Epithelial cell of prostate (primary cell): ENCODE measurements around the gene PSMB1.
A peak's percentile ranks its signal among the peaks of the same experiment; 100 is the strongest.

Experiments used
- DNase-seq: peaks from one replicate; pipeline ENCODE4 v3.0.0-alpha.2; 2011; ENCODE audit warnings: low read depth, low spot score
- H3K27ac ChIP-seq: fragments of 450-650 bp; 2 replicates; pipeline ENCODE4 v1.5.1; 2017; ENCODE audit warnings: mild to moderate bottlenecking

PSMB1 gene

GRCh38 chr6:170552765-170553533, at the start of gene PSMB1:
Gene PSMB1 (minus strand): TSS chr6:170553307. CDS start chr6:170553242, 65 bp downstream.
- peak within 1 kb of the TSS; percentile 89 for H3K27ac ChIP-seq
- peak; percentile 78 for DNase-seq

GRCh38 chr6:170597278-170597677, 44.2 kb upstream of the PSMB1 start:
- DNase-seq = no peak
- no peak overlapping the region for H3K27ac ChIP-seq

- no peak overlapping the region for H3K27ac ChIP-seq
- DNase-seq = no peak
These were observed 43.3 kb upstream of the PSMB1 start for GRCh38 chr6:170596426-170596825.

DNA sequence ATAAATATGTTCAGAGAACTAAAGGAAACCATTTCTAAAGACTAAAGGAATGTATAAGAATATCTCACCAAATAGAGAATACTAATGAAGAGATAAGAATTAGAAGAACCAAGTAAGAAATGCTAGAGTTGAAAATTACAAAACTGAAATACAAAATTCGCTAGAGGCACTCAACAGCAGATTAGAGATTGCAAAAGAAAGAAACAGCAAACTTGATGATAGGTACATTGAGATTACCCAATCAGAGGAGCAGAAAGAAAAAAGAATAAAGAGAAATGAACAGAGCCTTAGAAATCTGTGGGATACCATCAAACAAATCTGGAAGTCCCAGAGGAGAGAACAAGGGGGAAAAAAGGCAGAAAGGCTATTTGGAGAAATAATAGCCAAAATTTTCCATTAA, 37.6 kb upstream of the PSMB1 start:
- no peak for DNase-seq
- H3K27ac ChIP-seq = no peak overlapping the region

GRCh38 chr6:170584954-170585498, 31.9 kb upstream of the PSMB1 start:
- DNase-seq = peak; percentile 8
- H3K27ac ChIP-seq = peak overlapping the region; percentile 72

DNA sequence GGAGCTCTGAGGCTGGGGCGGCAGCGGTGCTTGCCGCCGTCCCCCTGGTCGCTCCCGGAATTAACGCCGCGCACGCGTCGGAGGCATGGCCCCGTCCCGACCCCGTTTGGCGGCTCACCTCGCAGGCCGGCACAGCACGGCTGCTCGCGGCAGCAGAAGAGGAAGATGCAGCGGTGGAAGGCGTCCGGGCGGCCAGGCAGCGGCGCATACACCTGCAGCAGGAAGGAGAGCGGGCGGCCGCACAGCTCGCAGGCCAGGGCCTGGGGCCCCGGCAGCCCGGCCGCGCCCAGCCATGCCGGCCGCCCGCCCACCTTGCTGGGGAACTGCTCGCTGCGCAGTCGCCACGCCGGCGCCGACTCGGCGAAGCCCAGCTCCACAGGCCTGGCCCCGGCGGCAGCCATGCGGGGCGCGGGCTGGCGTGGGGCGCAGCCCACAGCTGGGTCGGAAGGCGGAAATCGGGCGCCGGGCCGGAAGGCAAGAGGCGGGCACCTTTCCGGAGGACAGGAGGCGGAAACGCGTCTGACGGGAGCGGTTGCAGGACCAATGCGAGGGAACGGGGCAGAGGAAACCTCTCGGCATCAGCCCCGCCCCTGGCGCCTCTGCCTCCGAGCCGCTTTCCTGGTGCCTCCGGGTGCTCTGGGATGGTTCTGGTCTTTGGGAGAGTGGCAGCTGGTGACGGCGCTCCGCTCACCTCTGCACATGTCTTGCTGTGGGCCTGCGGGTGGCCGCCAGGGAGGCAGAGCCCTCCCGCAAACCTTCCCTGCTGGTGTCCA, 31.3 kb upstream of the PSMB1 start, which contains the start of gene PDCD2:
Gene PDCD2, minus strand, starts transcription at position 457 of the 773 bp plus-strand sequence. Its CDS starts 56 bp downstream, at position 401.
- peak within 1 kb of the TSS; percentile 72 for H3K27ac ChIP-seq
- DNase-seq = peak; percentile 56

DNA sequence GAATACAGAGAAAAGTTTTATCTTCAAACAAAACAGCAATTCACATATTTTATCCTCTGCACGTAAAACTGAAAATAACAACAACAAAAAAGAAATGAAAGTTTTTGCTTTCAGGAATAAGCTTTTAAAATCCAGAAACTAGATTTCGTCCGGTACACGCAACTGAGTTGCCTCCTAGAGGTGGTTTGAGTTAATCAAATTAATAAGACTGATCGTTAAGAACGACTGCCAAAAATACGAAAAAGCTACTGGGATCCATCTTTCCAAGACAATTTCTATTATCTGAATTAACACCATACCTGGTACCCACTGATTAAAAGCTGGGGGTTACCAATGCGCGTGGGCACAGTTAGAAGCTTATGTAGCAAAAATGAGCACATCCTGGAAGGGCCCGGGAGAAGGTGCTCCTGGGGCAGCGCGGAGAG, 30.7 kb upstream of the PSMB1 start:
- peak overlapping the region; percentile 72 for H3K27ac ChIP-seq
- no peak for DNase-seq

DNA sequence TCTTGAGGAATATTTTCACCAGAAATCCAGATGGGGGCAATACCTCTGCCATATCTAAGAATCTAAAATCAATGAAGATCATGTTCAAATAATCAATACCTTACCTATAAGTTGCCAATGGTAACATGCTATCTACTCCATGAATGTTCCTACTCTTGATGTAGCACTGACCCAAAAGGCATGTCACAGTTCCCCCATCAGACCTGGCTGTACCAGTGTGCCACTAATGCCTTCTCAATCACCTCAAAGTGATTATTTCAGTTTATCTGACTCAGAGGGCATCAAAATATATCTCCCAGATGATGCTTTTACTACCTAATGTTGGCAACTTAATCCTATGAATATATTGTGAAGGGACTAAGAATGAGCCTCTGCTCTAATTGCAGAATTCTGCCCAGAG, 25.8 kb upstream of the PSMB1 start:
- DNase-seq = no peak
- H3K27ac ChIP-seq = no peak overlapping the region

- H3K27ac ChIP-seq = no peak overlapping the region
- no peak for DNase-seq
These were observed 22.1 kb upstream of the PSMB1 start for GRCh38 chr6:170575250-170575649.

DNA sequence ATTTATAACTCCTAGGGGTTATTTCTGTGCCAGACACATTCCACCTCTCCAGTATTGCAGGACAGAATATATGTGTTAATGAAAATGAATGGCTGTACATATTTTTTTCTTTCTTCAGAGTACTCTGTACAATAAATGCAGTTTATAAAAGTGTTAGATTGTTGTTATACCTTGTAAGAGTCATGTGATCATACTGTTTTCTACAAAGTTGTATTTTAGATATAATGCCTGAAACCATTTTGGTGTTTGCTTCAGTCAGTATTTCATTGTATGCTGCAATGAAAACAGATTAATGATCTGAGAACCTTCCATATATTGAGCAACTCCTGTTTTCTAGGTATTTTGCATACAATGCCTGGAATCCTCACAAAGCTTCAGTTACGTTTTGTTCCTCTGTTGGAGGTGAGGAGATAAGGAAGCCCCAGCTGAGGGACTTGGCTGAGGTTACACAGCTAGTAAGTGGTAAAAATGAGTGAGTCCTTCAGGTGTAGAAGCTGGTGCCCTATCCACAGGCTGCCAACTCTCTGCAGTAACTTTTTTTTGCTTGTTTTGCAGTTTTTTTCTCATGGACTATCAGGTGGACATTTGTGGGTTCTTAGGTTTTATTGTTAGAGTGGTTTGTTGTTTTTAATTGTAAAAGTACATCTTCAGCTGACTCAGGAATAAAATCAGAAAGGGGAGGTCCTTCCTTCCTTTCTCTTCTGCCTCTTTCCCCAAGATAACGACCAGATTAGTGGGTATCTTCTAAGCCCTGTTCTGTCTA, 19.8 kb upstream of the PSMB1 start:
- H3K27ac ChIP-seq = no peak overlapping the region
- no peak for DNase-seq

GRCh38 chr6:170564936-170565530, 11.9 kb upstream of the PSMB1 start:
- DNase-seq = no peak
- H3K27ac ChIP-seq = no peak overlapping the region

DNA sequence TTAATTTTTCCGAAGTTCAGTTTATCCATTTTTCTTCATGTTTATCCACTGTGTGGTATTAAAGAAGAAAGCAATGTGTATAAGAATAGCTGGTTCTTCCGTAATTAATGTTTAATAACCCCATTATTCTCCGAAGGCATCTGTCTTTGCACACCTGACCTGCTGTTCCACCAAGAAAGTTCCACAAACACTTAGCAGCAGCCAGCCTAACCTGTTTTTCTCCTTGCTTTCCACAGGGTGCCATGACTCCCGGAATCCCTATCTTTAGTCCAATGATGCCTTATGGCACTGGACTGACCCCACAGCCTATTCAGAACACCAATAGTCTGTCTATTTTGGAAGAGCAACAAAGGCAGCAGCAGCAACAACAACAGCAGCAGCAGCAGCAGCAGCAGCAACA, 8.4 kb upstream of the PSMB1 start:
- H3K27ac ChIP-seq = no peak overlapping the region
- DNase-seq = no peak

DNA sequence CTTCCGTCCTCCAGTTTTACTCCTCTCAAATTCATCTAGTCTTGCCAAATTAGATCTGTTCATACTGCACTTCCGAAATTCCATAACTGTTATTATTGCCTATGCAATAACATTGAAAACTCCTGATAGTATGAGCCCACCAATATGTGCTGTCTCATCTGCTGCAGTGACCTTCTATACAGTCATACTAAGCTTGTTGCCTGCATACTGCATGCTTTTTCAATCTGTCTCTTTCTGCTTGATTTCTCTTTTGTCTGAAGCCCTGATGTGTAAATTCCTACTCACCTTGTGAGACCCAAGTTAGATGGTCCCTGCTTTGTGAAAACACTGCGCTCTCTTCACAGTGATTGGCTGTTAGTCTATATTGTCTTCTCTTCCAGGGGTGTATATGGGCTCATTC, 2.2 kb upstream of the PSMB1 start:
- no peak overlapping the region for H3K27ac ChIP-seq
- DNase-seq = no peak

GRCh38 chr6:170554796-170555137, 1.7 kb upstream of the PSMB1 start:
- no peak for DNase-seq
- peak overlapping the region; percentile 89 for H3K27ac ChIP-seq

DNA sequence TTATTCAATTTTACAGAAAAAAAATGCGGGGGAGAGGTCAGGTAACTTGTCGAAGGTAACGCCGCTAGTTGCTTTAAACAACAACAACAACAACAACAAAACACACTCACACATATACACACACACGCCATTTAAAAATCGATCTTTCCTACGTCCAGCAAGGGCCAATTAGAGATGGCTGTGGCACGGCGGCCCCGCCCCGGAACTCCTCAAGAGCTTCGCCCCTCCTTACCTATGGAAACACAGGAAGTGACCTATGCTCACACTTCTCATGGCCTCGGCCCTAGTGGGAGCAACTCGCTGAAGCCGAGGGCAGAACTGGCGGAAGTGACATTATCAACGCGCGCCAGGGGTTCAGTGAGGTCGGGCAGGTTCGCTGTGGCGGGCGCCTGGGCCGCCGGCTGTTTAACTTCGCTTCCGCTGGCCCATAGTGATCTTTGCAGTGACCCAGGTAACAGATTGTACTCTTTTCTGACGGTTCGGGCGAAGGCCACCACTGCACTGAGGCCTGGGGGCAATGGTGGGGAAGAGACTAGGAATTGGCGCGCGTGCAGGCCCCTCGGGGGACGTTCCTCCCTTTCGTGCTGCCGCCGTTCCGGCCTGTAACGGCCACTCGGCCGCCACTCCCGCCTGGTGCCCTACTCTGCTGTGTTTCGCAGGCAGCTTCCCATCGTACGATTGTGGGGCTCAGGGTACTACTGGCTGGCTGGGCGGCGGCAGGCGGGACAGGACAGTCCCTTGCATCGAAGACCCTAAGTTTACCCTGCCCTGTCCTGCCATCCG, 1.1 kb upstream of the PSMB1 start, which contains the start of gene TBP:
Gene TBP, plus strand, starts transcription at position 357 of the 783 bp plus-strand sequence. CDS start 2,661 bp downstream, outside the sequence.
- DNase-seq = peak; percentile 97

GRCh38 chr6:170553534-170554012, 466 bp upstream of the PSMB1 start:
- H3K27ac ChIP-seq = peak overlapping the region; percentile 89
- peak; percentile 40 for DNase-seq

More for the DNA sequence above, 1.1 kb upstream of the PSMB1 start, which contains the start of gene TBP:
- peak within 1 kb of the TSS; percentile 89 for H3K27ac ChIP-seq

- DNase-seq = no peak
- H3K27ac ChIP-seq = no peak overlapping the region
These were observed 7.7 kb downstream of the PSMB1 start for GRCh38 chr6:170545405-170545804.

- no peak overlapping the region for H3K27ac ChIP-seq
- no peak for DNase-seq
These were observed 10.9 kb downstream of the PSMB1 start for GRCh38 chr6:170542031-170542719.
